ENCODE measurements around the gene SLC2A10.

DNA sequence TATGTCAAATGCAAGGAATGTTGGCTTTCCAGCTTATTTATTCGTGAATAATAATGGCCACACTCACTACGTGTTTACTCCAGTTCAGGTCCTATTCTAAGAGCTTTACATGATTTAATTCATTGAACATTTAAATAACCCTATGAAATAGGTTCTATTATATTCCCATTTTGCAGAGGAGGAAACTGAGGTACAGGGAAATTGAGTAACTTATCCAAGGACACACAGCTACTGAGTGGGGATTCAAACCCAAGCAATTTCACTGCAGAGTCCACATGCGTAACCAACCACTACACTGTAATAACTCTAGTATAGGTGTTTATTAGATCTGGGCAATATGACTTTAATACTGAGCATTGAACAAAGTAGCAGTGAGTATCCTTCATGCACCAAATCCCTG, 45.9 kb upstream of the SLC2A10 start:
- TF ChIP-seq, protein P1, sequence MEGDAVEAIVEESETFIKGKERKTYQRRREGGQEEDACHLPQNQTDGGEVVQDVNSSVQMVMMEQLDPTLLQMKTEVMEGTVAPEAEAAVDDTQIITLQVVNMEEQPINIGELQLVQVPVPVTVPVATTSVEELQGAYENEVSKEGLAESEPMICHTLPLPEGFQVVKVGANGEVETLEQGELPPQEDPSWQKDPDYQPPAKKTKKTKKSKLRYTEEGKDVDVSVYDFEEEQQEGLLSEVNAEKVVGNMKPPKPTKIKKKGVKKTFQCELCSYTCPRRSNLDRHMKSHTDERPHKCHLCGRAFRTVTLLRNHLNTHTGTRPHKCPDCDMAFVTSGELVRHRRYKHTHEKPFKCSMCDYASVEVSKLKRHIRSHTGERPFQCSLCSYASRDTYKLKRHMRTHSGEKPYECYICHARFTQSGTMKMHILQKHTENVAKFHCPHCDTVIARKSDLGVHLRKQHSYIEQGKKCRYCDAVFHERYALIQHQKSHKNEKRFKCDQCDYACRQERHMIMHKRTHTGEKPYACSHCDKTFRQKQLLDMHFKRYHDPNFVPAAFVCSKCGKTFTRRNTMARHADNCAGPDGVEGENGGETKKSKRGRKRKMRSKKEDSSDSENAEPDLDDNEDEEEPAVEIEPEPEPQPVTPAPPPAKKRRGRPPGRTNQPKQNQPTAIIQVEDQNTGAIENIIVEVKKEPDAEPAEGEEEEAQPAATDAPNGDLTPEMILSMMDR (IDR thresholded peaks at IDR 0.05): no peak
- TF ChIP-seq POLR2AphosphoS5 (IDR thresholded peaks at IDR 0.05; ENCODE audit: low read depth, low read length) (no peak), SIN3A (IDR thresholded peaks at IDR 0.05; ENCODE audit: borderline replicate concordance, insufficient read depth, low read depth, low read length) (no peak)

Data from Panc1 (cell line).